Superior temporal gyrus (tissue), 1 donor: Measurements from ENCODE around the gene CHD2.

Experiments used
- DNase-seq: peaks from one replicate; pipeline ENCODE4 v3.0.0-alpha.2; 2016; ENCODE audit errors: extremely low spot score

CHD2 gene

DNA sequence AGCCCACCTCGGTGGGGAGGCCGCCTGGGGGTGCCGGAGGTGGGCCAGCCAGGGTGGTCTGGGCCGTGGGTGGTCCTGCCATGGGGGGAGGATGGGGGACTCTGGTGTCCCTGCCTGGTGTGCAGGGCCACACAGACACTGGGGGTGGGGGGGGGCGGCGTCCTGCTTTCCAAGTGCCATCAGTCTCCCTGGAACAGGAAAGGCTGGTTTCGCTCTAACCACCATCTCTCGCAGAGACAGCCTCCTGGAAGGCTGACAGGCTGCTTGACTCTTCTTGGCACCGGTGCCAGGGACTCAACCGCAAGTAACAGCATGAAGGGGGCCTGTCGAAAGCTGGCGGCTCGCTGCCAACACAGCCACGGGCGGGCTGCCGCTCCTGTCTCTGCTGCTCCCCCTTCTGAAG lies 148.6 kb downstream of the CHD2 start:
- DNase-seq, result no peak

DNA sequence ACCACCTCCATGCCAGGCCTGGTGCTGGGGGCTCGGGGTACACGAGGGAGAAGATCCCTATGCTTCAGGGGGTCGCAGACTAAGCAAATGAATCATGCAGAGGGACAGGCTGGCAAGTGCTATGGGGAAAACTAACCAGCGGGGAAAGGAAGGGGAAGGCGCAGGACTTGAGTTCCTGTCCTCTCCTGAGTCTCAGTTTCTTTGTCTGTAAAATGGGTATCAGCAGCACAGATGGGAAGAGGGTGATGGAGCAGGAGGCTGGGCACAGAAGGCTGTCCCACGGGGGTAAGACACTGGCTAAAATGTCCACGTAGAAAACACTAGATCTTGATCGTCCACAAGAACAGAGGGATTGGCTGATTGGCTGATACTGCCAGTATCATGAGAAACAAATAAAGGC lies 149.1 kb downstream of the CHD2 start:
- no peak for DNase-seq

- DNase-seq, result no peak
Measured at GRCh38 chr15:93049914-93050578, 149.9 kb downstream of the CHD2 start.

- no peak for DNase-seq
Measured at GRCh38 chr15:93050648-93051047, 150.5 kb downstream of the CHD2 start.

DNA sequence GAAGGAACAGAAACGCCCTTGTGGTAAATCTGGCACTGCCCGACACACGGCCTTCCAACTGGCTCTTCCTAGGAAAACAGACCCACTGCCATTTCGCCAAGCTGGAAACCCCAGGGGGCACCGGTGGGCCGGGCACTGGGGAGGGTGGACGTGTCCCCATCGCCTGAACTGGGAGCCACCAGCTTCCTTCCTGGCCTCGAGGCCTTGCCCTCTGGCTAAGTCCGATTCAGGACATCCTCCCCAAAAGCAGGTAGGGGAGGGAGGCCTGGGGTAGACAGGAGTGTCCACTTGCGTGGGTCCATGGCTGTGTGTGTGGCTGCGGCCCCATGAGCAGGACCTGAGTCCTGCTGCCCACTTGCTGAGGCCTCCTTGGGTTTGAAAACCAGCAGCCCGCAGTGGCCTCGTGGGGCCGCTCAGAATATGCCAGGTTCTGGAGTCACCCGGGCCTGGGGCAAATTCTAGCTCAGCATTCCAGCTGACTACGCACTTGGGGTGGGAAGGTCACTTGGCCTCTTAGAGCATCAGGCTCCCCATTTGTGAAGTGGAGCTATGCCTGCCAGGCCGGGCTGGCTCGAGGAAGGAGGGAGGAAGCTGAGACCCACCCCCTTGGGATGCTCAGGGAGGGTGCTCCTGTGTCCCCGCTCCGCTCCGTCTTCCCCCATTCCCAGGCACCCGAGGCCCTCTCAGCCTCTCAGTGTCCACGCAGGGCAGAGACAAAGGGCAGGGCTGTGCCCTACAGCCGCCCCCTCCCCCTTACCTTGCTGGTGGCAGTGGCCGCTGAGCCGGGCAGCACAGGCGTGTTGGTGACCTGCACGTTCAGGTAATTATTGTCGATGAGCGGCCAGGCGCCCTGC lies 151.3 kb downstream of the CHD2 start:
- DNase-seq, result no peak

GRCh38 chr15:93052090-93052879 lies 152.2 kb downstream of the CHD2 start:
- no peak for DNase-seq

DNA sequence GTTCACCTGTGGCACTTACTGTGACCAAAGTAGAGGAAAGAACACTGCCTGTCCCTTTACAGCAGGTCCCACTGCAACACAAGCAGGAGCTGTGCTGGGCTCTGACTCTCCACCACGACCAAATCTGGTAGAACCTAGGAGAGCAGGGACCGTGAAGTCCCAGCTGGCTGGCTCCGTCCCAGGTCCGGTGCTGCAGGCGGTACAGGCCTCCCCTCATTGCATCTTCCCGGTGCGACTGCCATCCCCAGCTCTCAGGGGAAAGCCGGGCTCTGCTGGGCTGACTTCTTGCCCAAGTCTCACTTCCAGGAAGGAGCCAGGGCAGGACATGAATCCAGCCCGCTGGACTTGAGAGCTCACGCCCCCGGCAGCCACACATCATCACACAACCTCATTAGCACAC lies 155.1 kb downstream of the CHD2 start:
- DNase-seq, result no peak

DNA sequence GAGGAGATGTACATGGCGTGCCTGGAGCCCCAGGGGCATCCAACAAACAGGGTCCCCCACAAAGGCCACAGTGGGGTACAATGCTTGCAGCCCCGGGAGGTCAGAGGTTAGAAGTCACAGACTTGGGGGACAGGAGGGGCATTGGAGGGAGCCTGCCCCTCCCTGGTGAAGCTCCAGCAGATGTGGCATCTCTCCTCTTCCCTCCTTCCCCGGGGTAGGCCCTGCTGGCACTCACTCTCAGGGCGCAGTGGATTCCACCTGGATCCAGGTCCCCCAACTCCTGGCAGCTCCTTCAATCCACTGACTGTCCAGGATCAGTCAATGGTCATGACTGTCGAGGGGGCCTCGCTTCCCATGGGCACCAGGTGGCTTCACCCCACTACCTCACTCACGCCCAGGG lies 156.7 kb downstream of the CHD2 start:
- no peak for DNase-seq

GRCh38 chr15:93057618-93058017 lies 157.5 kb downstream of the CHD2 start:
- no peak for DNase-seq

GRCh38 chr15:93058128-93058527 lies 158.0 kb downstream of the CHD2 start:
- no peak for DNase-seq

- DNase-seq, result no peak
Measured at GRCh38 chr15:93058904-93059427, 158.8 kb downstream of the CHD2 start.

DNA sequence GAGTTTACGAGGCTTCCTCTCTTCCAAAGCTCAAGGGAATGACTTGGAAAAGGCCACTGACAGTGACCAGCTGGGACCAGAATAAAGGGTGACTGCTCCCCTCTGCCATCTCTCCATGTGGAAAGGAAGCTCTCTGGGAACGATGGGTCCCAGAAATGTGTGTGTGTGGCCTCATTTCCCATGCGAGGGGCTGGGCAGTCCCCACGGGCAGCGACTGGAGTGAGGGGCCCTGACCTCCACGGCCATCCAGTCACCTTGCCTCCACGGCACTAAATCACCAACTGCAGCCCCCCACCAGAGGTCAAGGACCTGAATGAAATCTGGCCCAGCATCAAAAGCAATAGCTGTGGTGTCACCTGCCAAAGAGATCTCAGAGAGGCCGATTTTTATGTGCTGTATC lies 159.3 kb downstream of the CHD2 start:
- no peak for DNase-seq

DNA sequence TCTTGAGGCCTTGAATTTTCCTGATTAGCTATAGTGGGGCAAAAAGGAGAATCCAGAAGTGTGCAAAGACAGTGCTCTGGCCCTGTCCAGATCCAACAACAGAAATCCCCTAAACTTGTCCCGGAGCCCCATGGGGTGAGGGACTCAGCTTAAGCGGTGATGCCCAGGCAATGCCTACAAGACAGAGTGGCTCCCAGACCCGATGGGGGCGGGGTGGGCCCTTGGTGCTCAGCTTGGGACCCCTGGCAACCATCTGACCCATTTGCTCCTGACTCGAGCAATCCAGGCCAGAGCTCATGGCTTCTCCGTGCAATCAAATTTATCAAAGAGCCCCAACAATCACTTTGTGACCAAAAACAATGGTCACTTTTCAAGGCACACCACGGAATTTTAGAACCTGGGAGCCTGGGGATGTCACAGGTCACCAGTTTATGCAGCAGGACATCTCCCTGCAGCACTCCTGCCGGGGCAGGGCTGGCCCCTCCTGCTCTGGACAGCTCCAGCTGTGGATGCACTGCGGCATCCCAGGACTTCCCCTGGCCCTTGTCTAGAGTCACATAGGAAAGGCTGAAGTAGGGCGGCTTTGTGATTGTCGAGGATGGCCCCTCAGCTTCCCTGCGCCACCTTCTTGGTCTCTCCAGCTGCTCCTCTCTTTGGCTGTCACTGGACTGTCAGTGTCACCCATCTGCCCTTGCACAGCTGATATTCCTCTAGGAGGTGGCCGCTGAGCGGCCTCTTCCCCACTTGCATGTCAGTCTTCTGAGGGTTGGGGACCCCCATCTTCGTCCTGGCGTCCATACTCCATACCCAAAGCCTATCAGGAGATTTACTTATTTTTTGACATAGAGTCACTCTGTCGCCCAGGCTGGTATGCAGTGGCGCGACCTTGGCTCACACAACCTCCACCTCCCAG lies 160.5 kb downstream of the CHD2 start:
- DNase-seq, result no peak

- peak; percentile 7 for DNase-seq
Measured at GRCh38 chr15:93062628-93063261, 162.6 kb downstream of the CHD2 start.

- DNase-seq, result peak; percentile 10
Measured at GRCh38 chr15:93063262-93063671, 163.1 kb downstream of the CHD2 start.

DNA sequence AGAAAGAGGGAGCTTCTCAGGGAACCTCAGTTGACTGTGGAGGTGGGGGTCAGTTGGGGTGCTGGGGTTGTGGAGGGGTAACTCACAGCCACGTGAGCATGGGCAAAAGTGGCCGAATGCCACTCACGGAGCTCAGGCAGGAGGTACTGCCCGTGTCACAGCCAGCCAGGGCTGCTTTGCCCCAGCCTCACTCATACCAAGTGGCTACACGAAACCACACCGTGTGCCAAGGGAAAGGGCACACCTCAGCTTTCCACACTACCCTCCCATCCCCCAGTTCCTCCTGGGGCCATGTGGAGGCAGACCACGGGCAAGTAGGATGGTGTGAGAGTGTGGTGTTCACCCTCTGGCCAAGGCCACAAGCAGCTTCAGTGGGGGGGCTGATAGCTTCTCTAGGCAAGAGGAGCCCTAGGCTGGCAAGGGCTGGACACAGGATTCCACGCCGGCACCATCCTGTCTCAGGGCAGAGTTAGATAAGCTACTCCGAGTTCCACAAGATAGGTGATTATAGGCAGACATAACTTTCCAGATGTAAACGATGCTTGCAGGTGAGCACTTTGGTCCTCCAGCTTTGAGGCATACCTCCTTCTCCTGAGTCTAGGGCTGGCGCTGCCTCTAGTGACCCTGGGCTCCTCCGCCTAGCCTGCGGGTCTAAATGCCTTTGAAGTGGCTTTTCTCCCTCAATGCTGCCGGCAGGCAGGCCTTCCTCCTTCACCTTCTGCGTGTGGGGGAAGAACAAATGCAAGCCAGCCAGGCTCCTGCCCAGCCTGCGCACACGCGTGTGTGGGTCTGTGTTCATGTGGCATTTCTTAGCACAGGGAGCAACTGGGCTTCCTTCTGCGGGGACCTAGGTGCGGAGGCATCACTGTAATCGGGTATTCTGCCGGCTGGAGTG lies 163.9 kb downstream of the CHD2 start:
- DNase-seq, result peak; percentile 10

DNA sequence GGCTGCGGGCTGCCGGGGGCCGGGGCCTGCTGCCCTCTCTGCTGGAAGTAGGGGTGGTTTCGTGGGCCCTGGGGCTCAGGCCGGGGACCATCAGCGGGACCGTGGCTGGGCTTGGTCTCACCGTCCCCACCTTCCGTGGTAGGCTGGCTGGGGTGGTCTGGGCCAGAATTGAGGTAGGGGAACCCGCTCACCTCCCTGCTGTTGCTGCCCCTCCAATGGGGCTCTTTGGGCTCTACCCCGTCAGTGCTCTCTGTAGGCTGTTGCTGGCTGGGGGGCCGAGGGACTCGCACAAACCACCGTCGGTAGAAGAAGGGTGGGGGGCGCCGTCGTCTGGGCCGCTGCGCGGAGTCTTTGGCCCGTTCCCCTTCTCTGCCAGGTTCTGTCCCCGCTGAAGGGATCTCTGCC lies 165.5 kb downstream of the CHD2 start:
- DNase-seq, result no peak

DNA sequence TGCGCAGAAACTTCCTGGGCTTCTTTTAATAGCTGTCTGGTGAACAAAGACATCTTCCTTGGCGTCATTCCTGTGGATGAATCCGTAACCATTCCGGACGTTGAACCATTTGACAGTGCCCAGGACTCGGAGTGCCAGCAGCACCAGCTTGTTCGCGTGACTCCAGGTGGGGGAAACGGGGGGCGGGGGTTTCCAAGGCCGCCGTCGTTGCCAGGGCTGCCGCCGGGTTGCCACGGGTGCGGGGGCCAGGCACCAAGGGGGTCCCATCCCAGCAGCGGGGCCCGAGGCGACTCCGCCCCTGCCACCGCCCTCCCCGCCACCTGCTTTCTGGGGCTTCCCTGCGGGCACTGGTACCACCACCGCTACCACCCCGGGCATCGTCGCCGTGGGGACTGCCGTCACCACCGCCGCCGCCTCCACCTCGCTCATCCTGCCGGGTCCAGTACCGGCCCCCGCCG lies 166.1 kb downstream of the CHD2 start:
- peak; percentile 10 for DNase-seq

DNA sequence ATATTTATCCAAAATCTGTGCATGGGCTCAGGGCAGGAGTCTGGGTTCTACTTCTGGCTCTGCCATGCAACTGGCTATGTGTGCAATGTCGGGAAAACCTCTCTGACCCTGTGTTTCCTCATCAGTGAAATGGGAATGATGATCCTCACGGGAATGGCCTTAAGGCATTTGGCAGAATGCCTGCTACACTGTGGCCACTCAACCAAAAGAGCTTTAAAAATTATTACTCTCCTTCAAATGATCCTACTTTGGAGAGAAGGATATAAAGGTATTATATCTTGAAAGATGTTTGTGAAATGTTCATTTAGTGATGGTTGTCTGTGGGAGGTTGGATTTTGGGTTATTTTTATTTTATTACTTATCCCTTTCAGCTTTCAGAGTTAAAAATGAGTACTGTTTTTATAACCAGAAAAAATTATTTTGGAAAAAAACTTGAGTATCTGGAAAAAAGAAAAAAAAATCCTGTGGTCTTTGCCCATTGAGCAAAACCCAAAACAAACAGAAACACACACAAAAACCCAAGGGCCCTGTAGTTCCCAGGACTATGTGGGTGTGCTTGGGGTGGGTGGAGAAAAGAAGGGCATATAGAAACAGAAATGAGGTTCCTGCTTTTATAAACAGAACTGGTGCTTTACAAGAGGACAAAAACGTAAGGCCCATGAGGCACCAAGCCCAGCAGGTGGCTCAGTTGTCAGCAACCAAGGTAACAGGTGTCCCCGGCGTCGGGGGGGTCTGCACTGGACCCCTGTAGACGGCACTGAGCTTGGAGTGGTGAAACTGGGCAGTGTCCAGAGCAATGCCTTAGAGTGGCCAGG lies 166.9 kb downstream of the CHD2 start:
- DNase-seq, result peak; percentile 10
